Measurements from ENCODE around the gene PAF1.
A peak's percentile ranks its signal among the peaks of the same experiment; 100 is the strongest.

The PAF1 gene

GRCh38 chr19:39405261-39405957 lies 14.5 kb upstream of the PAF1 start:
- DNase-seq, result no peak

- peak; percentile 69 for DNase-seq
Measured at GRCh38 chr19:39403331-39404312, 12.7 kb upstream of the PAF1 start.

GRCh38 chr19:39402346-39403300 lies 11.7 kb upstream of the PAF1 start:
- peak; percentile 81 for DNase-seq

- DNase-seq, result no peak
Measured at GRCh38 chr19:39401549-39402345, 10.8 kb upstream of the PAF1 start.

DNA sequence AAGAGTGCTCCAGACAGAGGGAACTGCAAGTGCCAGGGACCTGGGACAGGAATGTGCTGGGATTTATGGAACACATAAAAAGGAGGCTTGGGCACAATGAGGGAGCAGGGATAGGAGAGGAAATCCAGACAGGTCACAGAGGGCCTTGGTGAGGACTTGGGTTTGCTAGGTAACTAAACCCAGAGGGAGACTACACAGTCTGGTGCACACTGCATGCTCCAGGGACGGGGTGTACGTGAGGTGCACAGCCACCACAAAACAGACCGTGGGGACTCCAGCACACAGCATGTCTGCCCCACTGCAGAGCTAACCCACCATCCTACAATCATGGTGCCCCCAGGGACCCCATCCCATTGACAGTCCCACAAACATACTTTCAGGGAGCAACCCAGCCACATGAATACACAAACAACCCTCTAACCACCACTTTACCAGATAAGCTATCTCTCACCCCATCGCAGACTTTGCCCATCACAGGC lies 10.2 kb upstream of the PAF1 start:
- DNase-seq, result no peak

DNA sequence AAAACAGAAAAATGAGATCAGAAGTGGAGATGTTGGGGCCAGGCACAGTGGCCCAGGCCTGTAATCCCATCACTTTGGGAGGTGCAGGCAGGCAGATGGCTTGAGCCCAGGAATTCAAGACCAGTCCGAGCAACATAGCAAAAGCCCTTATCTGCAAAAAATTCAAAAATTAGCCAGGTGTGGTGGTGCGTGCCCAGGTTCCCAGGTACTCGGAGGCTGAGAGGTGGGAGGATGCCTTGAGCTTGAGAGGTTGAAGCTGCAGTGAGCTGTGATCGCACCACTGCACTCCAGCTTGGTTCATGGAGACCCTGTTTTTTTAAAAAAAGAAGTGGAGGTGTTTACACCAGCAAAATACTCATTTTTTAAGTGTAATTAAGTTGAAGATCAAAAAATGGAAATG lies 9.2 kb upstream of the PAF1 start:
- no peak for DNase-seq

DNA sequence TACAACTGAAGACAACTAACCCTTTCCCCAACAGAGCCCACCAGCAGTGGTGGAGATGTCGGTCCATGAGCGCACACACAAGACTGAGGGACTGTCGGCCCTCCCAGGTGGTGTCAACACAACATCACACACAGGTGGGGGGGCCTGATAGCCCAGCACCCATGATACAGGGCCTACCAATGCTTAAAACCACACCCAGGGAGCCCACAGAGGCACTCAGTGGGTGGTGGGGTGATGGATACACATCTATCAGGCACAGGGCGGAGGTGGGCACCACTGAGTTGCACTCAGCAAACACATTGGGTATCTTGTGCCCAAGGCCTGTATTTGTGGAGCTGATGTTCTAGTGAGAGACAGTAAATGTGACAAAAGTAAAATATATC lies 8.8 kb upstream of the PAF1 start:
- no peak for DNase-seq

DNA sequence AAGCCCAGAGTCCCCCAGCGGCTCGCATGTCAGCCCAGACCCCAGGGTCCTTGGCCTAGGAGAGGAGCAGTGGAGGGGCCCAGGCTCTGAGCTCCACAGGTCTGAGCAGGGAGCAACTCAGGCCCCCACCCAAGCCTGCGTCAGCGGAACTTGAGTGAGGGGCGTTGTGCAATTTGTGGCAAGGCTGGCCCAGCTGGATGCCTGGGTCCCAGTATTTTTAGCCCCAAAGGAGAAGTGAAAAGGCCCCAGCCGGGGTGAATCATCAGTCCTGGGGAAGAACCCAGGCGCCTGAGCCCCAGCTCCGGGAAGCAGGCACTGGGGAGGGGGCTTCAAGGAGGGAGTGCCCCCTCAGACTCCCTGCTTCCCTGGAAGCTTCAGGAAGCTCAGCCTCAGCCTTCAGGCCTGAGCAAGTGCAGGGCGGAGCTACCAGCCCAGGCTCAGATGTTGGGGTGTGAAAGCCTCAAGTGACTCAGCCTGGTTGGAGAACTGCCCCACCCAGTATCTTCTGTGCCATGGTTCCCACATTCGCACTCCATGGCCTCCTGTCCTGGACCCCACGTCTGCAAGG lies 7.5 kb upstream of the PAF1 start:
- no peak for DNase-seq

DNA sequence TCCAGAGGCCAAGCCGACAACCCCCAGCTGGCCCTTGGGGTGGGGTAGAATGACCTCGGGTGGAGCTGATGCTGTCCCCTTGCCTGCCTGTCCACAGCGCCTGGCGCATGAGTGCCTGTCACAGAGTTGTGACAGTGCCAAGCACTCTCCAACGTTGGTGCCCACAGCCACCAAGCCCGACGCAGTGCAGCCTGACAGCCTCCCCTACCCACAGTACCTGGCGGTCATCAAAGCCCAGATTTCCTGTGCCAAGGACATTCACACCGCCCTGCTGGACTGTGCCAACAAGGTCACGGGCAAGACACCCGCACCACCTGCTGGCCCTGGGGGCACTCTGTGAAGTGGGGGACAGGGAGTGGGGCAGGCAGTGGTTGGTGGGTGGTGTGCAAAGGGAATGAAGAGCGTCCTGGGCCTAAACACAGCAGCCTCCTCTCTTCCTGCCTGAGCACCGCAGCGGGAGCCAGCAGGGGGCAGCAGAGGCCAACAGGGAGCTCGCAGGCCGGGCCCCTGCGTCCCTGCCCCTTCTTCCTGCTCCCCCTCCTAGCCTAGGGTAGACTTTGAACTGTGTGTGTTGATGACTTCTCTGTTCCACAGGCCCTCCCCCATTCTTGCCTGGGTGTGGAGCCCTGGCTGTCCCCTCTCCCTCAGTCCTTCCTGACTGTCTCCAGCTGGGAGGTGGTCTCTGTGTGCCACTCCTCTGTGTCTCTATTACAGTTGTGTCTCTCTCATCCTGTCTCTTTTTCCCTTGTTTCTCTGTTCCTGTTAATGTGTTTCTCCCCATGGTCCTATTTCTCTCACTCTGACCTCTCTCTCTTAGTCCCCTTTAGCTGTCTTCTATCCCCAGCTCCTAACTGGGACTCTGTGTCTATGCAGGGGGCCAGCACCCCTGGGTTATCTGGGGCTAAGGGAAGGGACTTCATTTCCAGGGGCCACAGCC lies 6.7 kb upstream of the PAF1 start:
- DNase-seq, result peak; percentile 82

- no peak for DNase-seq
Measured at GRCh38 chr19:39390451-39390750, 505 bp downstream of the PAF1 start.

GRCh38 chr19:39389631-39390414 lies 1.1 kb downstream of the PAF1 start:
- no peak for DNase-seq

DNA sequence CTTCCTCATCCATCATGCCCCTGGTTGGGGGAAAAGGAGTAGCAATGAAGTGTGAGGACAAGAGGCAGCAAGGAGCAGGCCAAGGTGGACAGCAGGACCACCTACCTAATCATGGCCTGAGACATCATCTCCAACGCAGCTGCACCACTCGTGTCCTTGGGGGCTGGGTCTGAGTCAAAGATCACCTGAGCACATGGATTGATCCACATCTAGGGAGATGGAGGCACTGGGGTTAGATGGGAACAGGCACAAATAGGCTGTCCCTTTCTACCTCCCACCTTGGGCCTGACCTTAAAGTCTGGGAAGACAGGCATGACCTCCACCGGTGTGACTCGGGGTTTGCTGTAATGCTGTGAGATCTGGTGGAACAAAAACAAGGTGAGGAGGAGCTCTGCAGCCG lies 2.2 kb downstream of the PAF1 start:
- no peak for DNase-seq

GRCh38 chr19:39386557-39386956 lies 4.3 kb downstream of the PAF1 start:
- DNase-seq, result no peak

DNA sequence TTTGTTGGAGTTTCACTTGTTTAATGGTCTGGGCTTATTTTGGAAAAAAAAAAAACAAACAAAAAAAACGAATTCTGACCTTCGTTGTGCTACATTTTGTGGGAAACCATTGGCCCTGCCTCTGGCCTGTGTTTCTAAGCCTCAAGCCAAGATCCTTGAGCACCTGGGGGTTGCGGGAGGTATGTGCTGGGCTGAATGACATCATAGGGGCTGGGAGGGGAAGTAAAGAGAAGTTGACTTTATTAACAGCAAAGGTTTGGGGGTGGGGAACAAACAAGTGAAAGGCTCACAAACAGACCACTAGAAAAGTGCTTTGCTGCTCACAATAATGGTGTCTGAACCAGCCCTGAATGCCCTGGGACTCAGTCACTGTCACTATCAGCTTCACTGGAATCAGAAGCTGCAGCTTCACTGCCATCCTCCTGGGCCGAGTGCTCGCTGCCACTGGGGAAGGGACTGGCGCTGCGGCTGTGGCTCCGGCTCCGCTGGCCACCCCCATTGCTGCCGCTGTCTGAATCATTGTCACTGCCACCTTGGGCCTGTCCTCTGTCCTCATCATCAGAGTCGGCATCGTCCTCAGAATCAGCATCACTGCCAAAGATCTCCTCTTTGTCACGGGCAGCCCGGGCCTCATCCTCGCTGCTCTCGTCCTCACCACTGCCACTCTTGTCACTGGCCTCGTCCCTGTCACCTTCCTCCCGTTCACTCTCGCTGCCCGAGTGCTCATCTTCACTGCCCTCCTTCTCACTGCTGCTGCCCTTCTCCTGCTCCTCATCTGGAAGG lies 5.1 kb downstream of the PAF1 start:
- no peak for DNase-seq

DNA sequence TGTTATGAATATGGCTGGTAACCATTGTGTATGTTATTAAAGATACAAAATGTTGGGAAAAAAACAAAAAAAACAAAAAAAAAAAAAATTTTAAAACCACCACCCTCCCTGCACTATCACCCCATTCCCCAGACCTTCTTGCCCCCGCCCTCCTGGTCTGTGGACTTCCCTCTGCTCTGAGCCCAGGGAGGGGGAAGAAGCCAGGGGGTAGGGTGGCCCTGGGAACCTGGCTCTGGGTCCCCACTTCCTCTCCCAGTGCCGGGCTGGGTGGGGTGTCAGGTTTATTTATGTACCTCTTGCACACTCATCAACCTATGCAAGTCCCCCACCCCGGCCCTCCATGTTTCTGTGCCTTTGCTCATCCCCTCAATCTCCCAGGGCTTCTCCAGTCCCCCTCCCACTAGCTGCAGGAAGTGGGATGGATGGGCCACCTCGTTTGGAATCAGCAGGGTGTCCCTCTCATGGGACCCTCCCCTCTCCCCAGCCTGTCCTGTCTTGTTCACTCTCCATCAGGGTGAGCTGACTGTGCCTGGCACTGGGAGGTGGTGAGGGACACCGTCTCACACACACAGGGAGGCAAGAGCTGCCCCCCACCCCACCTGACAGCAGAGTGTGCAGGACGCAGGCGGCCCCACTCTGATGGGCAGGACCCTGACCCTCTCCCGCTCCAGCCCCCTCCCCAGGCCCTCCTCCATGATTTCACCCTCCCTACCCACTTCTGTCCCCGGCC lies 5.9 kb downstream of the PAF1 start:
- no peak for DNase-seq

DNA sequence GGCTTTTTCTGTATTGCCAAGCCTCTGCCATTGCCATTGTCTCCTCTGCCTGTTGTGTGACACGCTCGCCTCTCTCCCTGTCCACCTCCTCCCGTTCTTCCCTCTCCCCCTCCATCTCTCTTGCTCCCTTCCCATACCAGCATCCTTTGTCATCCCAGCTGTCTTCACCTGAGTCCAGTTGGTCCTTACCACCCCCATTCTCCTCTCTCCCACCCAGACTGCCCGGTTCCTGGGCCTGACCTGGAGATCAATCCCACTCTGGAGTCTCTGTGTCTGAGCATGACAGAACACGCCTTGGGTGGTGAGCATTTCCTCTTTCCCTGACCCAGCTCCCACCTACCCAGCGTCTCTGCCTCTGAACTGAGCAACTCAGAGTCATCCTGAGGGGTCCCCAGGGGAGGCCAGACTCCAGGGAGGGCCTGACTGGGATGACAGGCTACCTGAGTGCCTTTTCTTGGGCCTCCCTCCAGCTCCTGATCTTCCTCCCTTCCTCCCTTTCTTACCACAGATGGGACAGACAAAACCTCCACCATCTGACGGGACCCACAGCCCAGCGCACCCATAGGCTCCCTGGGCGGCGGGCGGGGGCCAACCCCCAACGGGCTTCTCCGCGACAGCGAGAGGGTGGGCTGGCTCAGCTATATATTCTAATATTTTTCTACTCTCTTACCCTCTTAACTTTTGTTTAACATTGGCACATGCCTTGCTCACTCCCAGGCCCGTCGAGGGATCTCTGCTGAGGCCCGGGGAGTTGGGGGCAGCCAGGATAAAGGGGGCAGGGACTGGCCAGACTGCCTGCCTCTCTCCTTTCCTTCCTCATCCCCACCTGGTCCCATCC lies 7.7 kb downstream of the PAF1 start:
- DNase-seq, result no peak

DNA sequence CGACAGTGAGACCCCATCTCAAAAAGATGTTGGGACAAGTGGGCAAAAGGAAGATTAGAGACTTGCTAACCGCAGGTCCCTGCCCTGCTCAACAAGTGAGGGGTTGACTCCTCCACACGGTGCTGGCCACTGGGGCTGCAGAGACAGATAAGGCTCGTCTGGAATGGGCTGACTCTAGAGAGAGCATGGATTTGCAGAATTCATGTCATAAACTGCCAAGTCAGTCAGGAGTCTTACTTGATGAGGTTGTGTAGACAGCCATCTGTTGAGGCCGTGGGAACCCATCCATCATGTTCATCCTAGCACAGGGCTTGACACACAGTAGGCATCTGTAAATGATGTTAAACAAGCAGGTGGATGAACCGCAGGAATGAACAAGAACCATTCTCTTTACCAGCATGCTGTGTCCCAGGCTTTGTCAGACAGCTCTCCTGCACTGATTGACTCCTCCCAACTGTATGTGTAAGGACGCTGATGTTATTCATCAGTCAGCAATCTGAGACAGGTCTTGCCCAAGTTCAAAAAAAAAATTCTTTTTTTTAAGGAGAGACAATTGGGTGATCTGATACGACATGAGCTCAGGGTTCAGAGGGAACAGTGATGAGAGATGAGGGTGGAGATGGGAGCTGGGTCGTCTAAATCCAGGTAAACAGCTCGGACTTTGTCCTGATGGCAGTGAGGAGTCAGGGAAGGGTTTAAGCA lies 8.8 kb downstream of the PAF1 start:
- no peak for DNase-seq

All from retina (tissue), 1 donor.